Stimulated activated CD4-positive, alpha-beta T cell treated with anti-CD3 and anti-CD28 coated beads, TNF-alpha, amount 100 ng/mL, for 48 hours (primary cell): ENCODE data around the gene ACBD4.
A peak's percentile ranks its signal among the peaks of the same experiment; 100 is the strongest.

ENCODE experiments used
- DNase-seq, 3 donors: peaks; one replicate each; pipeline ENCODE4 v3.0.0-alpha.2; 2020; ENCODE audit warnings: low read depth in 3 of 3

Gene ACBD4

GRCh38 chr17:45135192-45135977 lies at the start of gene ACBD4:
ACBD4 (plus strand) TSS chr17:45135687; CDS start chr17:45136145, 458 bp downstream.
- peak; percentile 93 to 97 (median 95) for DNase-seq

- no peak for DNase-seq
Measured at GRCh38 chr17:45086391-45086790, 49.1 kb upstream of the ACBD4 start.

- DNase-seq = no peak
Measured at GRCh38 chr17:45086865-45087503, 48.5 kb upstream of the ACBD4 start.

- no peak for DNase-seq
Measured at GRCh38 chr17:45087504-45087975, 47.9 kb upstream of the ACBD4 start.

GRCh38 chr17:45087978-45088377 lies 47.5 kb upstream of the ACBD4 start:
- DNase-seq = no peak

GRCh38 chr17:45088741-45089140 lies 46.7 kb upstream of the ACBD4 start:
- no peak for DNase-seq

- DNase-seq = no peak
Measured at GRCh38 chr17:45090711-45091110, 44.8 kb upstream of the ACBD4 start.

- no peak for DNase-seq
Measured at GRCh38 chr17:45091778-45092425, 43.6 kb upstream of the ACBD4 start.

GRCh38 chr17:45092911-45093430 lies 42.5 kb upstream of the ACBD4 start:
- DNase-seq = no peak

GRCh38 chr17:45093444-45094110 lies 41.9 kb upstream of the ACBD4 start:
- no peak for DNase-seq

- no peak for DNase-seq
Measured at GRCh38 chr17:45096141-45096540, 39.3 kb upstream of the ACBD4 start.

GRCh38 chr17:45096926-45097325 lies 38.6 kb upstream of the ACBD4 start:
- no peak for DNase-seq

GRCh38 chr17:45098081-45098868 lies 37.2 kb upstream of the ACBD4 start:
- no peak for DNase-seq

- DNase-seq = peak; percentile 46 to 75 (median 65)
Measured at GRCh38 chr17:45098869-45099616, 36.4 kb upstream of the ACBD4 start.

- DNase-seq = no peak
Measured at GRCh38 chr17:45101546-45101882, 34.0 kb upstream of the ACBD4 start.

GRCh38 chr17:45101883-45102811 lies 33.3 kb upstream of the ACBD4 start:
- no peak for DNase-seq

GRCh38 chr17:45102856-45103255 lies 32.6 kb upstream of the ACBD4 start:
- DNase-seq = no peak

- DNase-seq = no peak
Measured at GRCh38 chr17:45103269-45103795, 32.2 kb upstream of the ACBD4 start.

GRCh38 chr17:45104029-45104428 lies 31.5 kb upstream of the ACBD4 start:
- no peak for DNase-seq
